ENCODE data around the gene MYH14. TPM values are rescaled to one million over a fixed set of nuclear protein-coding genes. Genes with fewer than 3 reads are reported as not detected.

MYH14 gene
- total RNA-seq, 1 donor from 2014 or later, result not detected

DNA sequence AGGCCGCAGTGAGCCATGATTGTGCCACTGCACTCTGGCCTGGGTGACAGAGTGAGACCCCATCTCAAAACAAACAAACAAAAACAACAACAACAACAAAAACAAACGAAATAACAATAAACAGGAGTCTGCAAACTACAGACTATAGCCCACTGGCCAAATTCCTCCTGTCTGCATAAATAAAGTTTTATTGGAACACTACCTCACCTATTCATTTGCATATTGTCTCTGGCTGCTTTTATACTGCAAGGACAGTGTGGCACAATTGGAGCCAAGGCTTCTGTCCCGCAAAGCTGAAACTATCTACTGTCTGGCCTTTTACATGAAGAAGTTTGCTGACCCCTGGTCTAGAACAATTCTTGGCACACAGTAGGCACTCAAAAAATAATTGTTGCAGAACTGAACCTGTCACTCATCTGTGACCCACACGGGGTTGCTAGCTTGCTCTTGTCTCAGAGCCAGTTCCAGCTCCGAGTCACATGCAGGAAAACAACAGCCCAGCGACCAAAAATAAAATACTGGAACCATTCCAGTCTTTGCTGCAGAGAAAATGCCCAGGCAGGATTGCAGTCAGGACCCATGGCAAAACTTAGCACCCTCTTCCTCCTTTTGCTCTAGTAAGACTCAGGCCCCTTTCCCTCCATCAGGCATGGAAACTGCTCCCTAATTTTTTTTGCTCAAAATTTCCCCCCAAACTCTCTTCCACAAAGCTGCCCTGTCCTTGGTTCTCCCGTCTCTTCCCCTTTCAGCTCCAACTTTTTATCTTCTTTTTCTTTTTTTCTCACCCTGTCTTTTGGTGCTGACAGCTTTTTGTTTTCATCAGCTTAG lies 4.8 kb upstream of the MYH14 start:
- DNase-seq (ENCODE audit: low read depth), result no peak
- H3K27me3 Mint-ChIP-seq (ENCODE audit: low read depth, unreplicated experiment), result no peaks in the 10 kb centered on the region
- H4K20me1 ChIP-seq (ENCODE audit: insufficient read depth, low read length), result no peaks in the 10 kb centered on the region

GRCh38 chr19:50199259-50199555 lies 4.2 kb upstream of the MYH14 start:
- Mint-ChIP-seq H3K36me3 (ENCODE audit: low read depth, unreplicated experiment) (no peaks in the 10 kb centered on the region), H3K4me1 (ENCODE audit: low read depth, unreplicated experiment) (no peaks in the 10 kb centered on the region), H3K4me3 (ENCODE audit: unreplicated experiment) (no peak overlapping the region), H3K9me3 (ENCODE audit: unreplicated experiment) (peaks cover 22% of the 10 kb centered on the region), H3K27ac (ENCODE audit: unreplicated experiment) (no peak overlapping the region), H3K27me3 (ENCODE audit: low read depth, unreplicated experiment) (no peaks in the 10 kb centered on the region)
- Histone ChIP-seq H2AFZ (ENCODE audit: low read depth, low read length) (no peak overlapping the region), H3K36me3 (ENCODE audit: insufficient read depth, low read length) (no peaks in the 10 kb centered on the region), H3K4me3 (ENCODE audit: insufficient read depth, low read depth, low read length) (no peak overlapping the region), H3K9ac (ENCODE audit: low read length) (no peak overlapping the region), H3K4me2 (ENCODE audit: low read length) (no peak overlapping the region), H3K27me3 (ENCODE audit: insufficient read depth, low read length) (peaks cover 4% of the 10 kb centered on the region), H3K9me3 (ENCODE audit: insufficient read depth, low read depth, low read length) (no peaks in the 10 kb centered on the region), H3K4me1 (ENCODE audit: insufficient read depth, low read length) (no peaks in the 10 kb centered on the region), H3K79me2 (ENCODE audit: insufficient read depth, low read length) (no peaks in the 10 kb centered on the region), H4K20me1 (ENCODE audit: insufficient read depth, low read length) (no peaks in the 10 kb centered on the region), H3K27ac (ENCODE audit: low read depth, low read length) (no peak overlapping the region)
- no peak for DNase-seq (ENCODE audit: low read depth)
- TF ChIP-seq, protein P1, sequence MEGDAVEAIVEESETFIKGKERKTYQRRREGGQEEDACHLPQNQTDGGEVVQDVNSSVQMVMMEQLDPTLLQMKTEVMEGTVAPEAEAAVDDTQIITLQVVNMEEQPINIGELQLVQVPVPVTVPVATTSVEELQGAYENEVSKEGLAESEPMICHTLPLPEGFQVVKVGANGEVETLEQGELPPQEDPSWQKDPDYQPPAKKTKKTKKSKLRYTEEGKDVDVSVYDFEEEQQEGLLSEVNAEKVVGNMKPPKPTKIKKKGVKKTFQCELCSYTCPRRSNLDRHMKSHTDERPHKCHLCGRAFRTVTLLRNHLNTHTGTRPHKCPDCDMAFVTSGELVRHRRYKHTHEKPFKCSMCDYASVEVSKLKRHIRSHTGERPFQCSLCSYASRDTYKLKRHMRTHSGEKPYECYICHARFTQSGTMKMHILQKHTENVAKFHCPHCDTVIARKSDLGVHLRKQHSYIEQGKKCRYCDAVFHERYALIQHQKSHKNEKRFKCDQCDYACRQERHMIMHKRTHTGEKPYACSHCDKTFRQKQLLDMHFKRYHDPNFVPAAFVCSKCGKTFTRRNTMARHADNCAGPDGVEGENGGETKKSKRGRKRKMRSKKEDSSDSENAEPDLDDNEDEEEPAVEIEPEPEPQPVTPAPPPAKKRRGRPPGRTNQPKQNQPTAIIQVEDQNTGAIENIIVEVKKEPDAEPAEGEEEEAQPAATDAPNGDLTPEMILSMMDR (IDR thresholded peaks at IDR 0.05; ENCODE audit: insufficient read depth, low read depth, low read length), result no peak
- TF ChIP-seq EZH2 (IDR thresholded peaks at IDR 0.05; ENCODE audit: insufficient read depth, low read length), result no peak
- no peak for FAIRE-seq

More for the DNA sequence above, 4.8 kb upstream of the MYH14 start:
- H3K4me3 Mint-ChIP-seq (ENCODE audit: unreplicated experiment), result no peak overlapping the region
- Histone ChIP-seq H3K27ac (ENCODE audit: low read depth, low read length) (no peak overlapping the region), H3K4me3 (ENCODE audit: insufficient read depth, low read depth, low read length) (no peak overlapping the region), H2AFZ (ENCODE audit: low read depth, low read length) (no peak overlapping the region), H3K27me3 (ENCODE audit: insufficient read depth, low read length) (peaks cover 2% of the 10 kb centered on the region), H3K36me3 (ENCODE audit: insufficient read depth, low read length) (no peaks in the 10 kb centered on the region), H3K4me1 (ENCODE audit: insufficient read depth, low read length) (no peaks in the 10 kb centered on the region), H3K9ac (ENCODE audit: low read length) (no peak overlapping the region), H3K4me2 (ENCODE audit: low read length) (no peak overlapping the region), H3K79me2 (ENCODE audit: insufficient read depth, low read length) (no peaks in the 10 kb centered on the region), H3K9me3 (ENCODE audit: insufficient read depth, low read depth, low read length) (no peaks in the 10 kb centered on the region)
- H3K9me3 Mint-ChIP-seq (ENCODE audit: unreplicated experiment), result peaks cover 24% of the 10 kb centered on the region
- no peak overlapping the region for H3K27ac Mint-ChIP-seq (ENCODE audit: unreplicated experiment)
- FAIRE-seq, result no peak
- H3K4me1 Mint-ChIP-seq (ENCODE audit: low read depth, unreplicated experiment), result no peaks in the 10 kb centered on the region
- TF ChIP-seq, protein P1 (IDR thresholded peaks at IDR 0.05; ENCODE audit: insufficient read depth, low read depth, low read length), result no peak
- no peak for TF ChIP-seq EZH2 (IDR thresholded peaks at IDR 0.05; ENCODE audit: insufficient read depth, low read length)
- H3K36me3 Mint-ChIP-seq (ENCODE audit: low read depth, unreplicated experiment), result no peaks in the 10 kb centered on the region

GRCh38 chr19:50202386-50202785 lies 1.0 kb upstream of the MYH14 start:
- Mint-ChIP-seq H3K36me3 (ENCODE audit: low read depth, unreplicated experiment) (no peaks in the 10 kb centered on the region), H3K4me3 (ENCODE audit: unreplicated experiment) (no peak overlapping the region), H3K9me3 (ENCODE audit: unreplicated experiment) (peaks cover 26% of the 10 kb centered on the region), H3K27ac (ENCODE audit: unreplicated experiment) (no peak overlapping the region), H3K27me3 (ENCODE audit: low read depth, unreplicated experiment) (no peaks in the 10 kb centered on the region), H3K4me1 (ENCODE audit: low read depth, unreplicated experiment) (no peaks in the 10 kb centered on the region)
- no peaks in the 10 kb centered on the region for H3K4me1 ChIP-seq (ENCODE audit: insufficient read depth, low read length)
- H3K9ac ChIP-seq (ENCODE audit: low read length), result no peak overlapping the region
- no peak overlapping the region for H3K4me2 ChIP-seq (ENCODE audit: low read length)
- H3K36me3 ChIP-seq (ENCODE audit: insufficient read depth, low read length), result no peaks in the 10 kb centered on the region
- no peak overlapping the region for H2AFZ ChIP-seq (ENCODE audit: low read depth, low read length)
- DNase-seq (ENCODE audit: low read depth) (no peak), FAIRE-seq (no peak)
- no peaks in the 10 kb centered on the region for H3K9me3 ChIP-seq (ENCODE audit: insufficient read depth, low read depth, low read length)
- H3K27ac ChIP-seq (ENCODE audit: low read depth, low read length), result no peak overlapping the region
- no peak overlapping the region for H3K4me3 ChIP-seq (ENCODE audit: insufficient read depth, low read depth, low read length)
- no peaks in the 10 kb centered on the region for H4K20me1 ChIP-seq (ENCODE audit: insufficient read depth, low read length)
- no peaks in the 10 kb centered on the region for H3K79me2 ChIP-seq (ENCODE audit: insufficient read depth, low read length)
- TF ChIP-seq, protein P1 (IDR thresholded peaks at IDR 0.05; ENCODE audit: insufficient read depth, low read depth, low read length), result no peak
- TF ChIP-seq EZH2 (IDR thresholded peaks at IDR 0.05; ENCODE audit: insufficient read depth, low read length), result no peak
- H3K27me3 ChIP-seq (ENCODE audit: insufficient read depth, low read length), result peaks cover 10% of the 10 kb centered on the region
